Pons (tissue), 1 donor: ENCODE results near the gene YTHDF1.

Experiments
- DNase-seq: peaks from one replicate; pipeline ENCODE4 v3.0.0-alpha.2; 2016; ENCODE audit warnings: low spot score

YTHDF1 gene

DNA sequence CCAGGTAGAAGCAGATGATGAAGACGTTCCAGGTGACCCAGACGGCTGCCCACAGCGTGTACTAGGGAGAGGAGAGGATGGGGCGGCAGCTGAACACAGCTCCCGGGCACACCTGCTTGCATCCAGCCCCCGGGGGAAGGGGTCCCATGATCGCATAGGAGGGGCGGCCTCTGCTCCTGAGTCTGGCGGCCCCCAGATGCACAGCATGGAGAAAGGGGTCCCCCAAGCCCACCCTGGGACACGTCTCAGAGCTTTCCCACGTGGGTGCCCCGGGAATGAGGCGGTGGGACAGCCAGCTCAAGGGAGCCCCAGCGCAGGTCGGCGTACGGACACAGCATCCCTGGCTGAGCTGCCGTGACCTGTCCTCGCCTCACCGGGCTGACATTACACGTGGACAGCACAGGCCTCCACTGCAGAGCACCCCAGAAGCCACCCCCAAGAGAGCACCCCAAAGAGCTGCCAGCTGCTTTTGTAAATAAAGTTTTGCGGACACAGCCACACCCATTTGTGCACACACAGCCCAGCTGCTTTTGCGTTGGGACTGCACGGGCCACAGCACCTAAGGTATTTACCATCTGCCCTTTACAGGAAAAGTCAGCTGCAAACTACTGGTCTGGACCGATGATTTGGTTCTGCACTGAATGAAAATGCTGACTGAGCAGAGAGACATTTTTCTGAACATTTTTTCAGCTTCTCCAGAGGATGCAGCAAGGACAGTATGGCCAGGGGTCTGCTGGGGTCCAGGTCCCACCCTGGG is 33.1 kb upstream of the YTHDF1 start:
- DNase-seq, result no peak

DNA sequence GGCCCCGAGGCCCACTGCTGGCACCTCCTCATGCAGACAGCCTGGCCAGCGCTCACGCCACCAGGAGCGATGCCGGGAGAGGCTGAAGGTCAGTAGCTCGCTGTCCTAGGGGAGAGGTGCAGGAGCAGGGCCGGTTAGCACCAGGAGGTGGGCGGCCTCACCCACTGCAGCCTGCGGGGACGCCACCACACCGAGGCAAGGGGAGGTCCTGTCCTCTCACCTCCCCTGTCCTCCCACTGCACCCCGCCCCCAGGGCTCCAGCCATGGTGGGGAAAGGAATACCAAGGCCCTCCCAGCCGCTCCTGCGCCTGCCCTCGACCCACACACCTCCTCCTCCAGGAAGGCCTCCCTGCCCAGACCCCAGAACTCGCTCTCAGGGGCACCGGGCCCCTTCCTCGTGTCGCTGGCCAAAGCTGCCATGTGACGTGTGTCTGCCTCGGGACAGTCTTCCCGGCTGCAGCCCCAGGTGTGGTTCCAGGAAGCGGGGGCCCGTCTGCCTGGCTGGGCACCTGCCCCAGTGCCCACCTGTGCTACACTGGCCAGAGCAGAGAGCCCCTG is 31.8 kb upstream of the YTHDF1 start:
- DNase-seq, result no peak

DNA sequence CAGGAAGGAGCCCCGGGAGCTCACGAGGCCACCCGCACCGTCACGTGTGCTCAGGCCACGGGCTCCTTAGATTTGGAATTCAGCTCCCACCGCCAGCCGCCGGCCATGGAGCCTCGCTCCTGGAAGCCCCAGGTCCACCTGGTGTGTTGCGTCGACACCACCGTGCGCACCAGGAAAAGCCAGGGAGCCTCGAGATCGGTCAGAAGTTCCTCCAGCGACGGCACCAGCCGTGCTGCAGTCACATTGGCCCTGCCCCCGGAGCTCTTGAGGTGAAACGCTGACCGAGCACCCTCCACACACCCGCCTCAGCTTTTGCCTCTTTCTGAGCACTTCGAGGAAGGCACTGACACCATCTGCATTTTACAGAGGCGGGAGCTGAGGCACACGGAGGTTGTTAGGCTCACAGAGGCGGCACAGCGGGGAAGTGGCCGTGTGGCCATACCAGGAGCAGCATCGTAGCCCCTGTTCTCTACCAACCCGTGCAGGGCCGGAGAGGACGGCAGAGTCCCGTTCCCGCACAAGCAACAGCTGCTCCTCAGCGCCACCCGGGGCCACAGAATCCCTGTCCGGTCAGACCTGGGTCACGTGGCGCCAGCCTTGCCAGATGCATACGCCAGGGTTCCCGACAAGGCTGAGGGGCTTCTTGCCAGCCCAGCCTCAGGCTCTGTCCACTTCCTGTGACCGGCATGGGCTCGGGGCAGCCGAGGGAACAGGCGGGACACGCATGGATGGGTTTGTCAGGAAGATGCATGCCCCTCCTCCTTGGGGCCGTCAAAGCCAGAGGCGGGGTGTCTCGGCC is 30.8 kb upstream of the YTHDF1 start:
- DNase-seq, result no peak

DNA sequence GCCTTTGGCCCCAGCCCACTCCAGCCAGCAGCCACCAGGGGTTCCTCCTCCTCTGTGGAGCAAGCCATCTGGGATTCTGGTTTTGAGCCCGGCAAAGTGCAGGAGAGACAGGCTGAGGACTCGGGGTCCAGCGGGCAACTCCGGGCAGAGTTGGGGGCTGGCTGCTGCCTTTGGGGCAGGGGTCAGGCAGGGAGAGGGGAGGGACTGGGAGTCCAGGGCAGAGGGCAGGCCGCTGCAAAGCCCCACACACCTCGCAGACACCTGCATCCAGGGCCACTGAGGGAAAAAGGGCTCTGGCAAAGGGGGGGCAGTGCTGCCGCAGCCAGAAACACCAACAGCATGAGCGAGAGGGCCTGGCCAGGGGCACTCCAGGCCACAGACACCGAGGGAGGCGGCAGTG is 28.5 kb upstream of the YTHDF1 start:
- no peak for DNase-seq

DNA sequence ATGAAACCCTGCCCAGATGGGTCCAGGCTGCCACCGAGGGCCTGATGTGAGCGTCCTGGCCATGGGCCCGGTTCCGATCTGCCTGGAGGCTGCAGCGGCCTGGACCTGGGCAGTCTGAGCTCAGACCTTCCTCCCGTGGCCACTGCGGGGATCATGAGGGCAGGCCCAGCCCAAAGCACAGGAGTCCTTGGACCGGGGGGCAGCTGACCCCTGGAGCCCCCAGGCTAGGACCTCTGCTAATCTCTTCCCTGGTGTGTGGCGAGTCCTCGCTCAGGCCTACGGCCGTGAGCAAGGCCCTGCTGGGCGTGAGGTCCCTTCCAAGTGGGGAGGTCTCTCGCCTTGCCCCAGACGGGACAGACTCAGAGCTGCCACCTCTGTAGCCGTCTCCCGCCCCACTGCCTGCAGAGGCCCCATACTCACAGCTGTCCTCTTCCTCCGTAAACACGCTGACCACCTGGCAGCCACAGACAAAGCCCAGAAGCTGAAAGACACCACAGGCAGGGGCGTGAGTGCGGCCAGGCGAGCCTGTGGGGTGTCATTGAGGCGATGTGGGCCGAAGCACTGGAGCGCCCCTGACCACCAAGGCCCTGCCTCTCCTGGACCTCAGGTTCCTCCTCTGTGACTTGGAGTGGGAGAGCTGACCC is 27.8 kb upstream of the YTHDF1 start:
- DNase-seq, result no peak

DNA sequence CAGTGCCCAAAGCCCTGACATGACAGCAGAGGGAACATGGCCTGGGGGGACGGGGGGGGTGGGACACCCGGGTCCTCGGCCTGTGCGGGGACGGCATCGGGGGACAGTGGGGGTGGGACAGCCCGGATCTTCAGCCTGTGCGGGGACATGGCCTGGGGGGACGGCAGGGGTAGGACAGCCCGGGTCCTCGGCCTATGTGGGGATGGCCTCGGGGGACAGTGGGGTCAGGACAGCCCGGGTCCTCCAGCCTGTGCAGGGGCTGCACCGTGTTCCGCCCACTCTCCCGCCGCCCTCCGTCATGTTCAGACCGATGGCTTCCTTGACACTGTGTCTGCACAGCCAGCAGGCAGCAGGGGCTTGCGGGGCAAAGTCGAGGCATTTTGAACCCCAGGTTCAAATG is 26.8 kb upstream of the YTHDF1 start:
- DNase-seq, result no peak

DNA sequence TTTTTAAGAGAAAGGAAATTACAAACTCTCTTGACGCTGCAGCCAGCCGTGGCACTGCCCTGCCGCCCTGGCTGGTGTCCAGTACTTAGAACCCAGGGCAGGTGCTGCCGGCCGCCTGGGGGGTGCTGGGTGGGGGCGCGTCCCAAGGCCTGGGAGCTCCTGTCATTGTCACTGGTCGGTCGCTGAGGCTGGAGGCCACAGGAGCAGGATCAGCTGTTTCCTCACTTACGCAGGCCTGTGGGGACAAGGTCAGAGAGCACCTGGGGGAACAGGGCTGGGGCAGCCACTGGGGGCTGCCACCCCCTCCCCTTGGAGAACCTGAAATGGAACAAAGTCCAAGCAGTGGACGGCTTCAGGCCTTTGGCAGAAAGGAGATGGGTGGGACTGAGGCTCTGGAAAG is 25.3 kb upstream of the YTHDF1 start:
- no peak for DNase-seq

DNA sequence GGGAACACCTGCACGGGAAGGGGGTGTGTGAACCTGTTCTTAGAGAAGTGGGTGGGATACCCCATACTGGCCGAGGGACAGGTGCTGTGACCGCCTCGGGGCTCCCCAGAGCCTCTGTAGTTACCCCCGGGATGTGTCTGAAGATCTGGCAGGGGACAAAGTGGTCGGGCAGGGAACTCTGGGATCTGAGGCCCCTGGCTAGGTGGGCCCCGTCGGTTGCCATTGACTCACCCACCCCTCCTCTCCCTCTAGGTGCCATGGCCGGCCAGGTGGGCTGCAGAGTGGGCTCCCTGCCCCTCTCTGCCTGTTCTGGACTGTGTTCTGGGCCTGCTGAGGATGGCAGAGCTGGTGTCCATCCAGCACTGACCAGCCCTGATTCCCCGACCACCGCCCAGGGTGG is 24.1 kb upstream of the YTHDF1 start:
- no peak for DNase-seq

DNA sequence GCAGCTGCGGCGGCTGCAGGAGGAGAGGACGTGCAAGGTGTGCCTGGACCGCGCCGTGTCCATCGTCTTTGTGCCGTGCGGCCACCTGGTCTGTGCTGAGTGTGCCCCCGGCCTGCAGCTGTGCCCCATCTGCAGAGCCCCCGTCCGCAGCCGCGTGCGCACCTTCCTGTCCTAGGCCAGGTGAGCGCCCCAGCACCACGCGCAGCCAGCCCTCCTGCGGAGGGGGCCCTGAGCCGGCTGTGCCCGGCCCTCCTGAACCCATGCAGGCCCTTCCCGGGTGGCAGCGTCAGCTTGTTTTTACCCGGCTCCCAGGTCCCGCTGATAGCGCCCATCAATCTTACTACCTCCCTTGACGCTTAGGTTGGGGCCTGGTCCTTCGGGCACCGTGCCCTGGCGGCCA is 23.5 kb upstream of the YTHDF1 start:
- no peak for DNase-seq

DNA sequence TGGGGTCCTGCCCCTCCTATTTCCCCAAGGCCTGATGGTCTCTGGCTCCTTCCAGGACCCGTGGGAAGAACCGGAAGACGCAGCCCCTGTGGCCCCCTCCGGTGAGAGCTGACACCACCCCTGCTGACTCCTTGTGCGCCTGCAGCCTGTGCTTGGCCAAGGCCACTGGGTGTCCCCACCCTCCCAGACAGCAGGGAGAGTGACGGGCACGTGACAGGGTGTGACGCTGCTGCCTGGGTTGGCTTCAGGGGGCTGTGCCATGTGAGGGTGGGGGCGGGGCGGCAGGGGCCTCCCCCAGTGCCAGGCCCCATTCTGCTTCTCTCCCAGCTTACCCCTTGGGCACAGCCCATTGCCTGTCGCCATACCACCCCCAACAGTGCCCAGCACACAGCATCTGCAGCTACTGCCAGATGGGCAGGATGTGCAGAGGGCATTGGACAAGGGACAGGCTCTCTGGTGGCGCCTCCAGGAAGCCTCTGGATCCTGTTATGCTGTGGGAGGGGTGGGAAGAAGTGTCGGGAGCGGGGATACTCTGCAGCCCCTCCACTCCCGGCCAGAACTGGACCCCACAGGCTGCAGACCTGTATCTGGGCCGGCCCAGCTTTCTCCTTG is 22.7 kb upstream of the YTHDF1 start:
- DNase-seq, result no peak

DNA sequence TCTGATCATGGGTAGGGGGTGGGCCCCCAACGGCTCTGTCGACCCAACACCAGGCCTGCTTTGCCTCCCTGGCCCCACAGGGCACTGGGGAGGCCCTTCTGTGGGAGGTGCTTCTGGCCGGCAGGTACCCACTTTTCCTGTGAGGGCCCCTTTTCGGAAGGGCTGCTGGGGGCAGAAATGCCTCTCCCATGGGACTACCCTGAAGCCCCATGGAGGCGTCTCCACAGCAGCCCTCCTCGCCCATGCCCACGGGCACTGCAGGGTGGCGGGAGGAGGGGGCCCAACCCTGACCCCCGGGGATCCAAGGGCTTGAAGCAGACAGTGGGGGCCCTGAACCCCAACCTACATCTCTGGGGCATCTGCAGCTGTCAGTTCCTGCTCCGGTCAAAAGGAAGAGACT is 22.1 kb upstream of the YTHDF1 start:
- no peak for DNase-seq

DNA sequence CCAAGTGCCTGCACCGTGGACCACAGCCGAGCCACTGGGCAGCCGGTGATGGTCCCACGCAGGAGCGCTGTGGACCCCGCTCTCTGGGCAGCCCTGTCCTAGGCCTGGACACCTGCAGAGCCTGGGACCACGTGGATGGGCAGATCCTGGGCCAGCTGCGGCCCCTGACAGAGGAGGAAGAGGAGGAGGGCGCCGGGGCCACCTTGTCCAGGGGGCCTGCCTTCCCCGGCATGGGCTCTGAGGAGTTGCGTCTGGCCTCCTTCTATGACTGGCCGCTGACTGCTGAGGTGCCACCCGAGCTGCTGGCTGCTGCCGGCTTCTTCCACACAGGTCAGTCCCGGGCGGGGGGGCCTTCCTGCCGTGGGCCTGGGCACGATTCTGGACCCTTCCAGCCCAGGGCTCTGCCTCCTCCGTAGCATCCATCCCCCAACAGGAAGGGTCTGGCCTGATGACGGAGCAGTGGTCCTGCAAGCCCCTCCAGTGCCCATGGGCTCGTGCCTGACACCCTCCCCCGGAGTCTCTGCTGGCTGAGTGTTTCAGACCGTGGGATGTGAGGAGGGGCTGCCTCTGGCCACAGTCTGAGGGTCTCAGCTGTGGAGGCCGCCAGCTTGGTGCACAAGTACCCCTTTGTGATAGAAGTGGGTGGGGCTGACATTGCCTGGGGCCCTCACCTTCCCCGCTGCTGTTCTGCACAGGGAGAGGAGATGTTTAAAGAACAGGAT is 20.3 kb upstream of the YTHDF1 start:
- DNase-seq, result no peak

DNA sequence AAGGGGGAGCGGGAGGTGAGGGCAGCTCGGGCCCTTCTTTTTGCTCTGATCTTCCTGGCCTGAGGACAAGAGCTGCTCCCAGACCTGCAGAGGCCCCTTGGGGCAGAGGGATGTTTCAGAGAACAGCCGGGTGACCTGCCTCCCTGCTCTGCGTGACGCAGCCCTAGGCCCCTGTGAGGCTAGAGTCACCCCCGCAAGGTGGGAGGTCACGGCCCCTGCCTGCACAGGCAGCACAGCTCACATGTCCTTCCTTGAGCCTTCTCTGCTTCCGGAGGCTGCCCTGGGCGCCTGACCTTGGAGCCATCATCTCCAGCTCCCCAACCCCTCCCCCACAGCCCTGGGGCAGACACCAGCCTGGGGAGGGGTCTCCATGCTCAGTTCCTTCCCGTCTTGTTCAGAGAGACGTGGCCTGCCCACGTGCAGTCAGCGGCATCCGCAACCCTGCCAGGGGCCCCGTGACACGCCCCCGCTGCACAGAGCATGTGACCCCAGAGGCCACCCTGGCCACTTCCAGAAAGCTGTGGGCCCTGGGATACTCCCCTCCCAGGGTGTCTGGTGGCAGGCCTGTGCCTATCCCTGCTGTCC is 19.6 kb upstream of the YTHDF1 start, which contains the start of gene BIRC7:
BIRC7 (plus strand) TSS at position 507 of the 585 bp plus-strand sequence. CDS start 192 bp downstream, outside the sequence.
- DNase-seq, result no peak

DNA sequence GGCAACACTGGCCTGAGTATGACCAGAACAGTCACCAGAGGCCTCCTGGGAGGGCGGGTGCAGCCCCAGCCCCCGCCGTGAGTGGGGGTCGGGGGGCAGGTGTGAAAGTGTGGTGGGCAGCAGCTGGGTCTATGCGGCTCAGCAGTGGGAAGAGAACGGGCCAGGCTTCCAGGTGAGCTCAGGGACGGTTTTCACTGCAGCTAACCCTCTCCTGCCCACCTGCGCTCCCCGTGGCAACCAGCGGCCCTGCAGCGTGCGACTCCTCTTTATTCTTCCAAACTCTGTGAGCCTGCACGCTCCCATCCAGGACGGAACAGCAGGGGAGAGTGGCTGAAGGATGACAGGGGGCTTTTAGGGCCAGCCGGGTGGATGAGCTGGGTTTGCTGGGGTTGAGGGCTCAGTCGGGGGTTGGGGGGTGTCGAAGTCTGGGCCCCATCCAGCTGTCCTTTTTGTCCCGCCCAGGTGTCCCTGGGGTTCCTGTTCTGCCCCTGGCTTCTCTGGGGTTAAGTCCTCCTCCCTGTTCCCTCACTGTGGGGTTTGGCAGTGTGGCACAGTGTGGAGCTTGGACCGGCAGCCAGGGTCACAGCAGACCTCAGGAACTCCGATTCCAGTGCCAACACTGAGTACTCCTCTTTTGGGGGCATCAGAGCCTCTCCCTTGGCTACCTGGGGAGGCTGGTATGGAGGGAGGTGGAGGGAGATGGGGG is 18.9 kb upstream of the YTHDF1 start:
- DNase-seq, result no peak

DNA sequence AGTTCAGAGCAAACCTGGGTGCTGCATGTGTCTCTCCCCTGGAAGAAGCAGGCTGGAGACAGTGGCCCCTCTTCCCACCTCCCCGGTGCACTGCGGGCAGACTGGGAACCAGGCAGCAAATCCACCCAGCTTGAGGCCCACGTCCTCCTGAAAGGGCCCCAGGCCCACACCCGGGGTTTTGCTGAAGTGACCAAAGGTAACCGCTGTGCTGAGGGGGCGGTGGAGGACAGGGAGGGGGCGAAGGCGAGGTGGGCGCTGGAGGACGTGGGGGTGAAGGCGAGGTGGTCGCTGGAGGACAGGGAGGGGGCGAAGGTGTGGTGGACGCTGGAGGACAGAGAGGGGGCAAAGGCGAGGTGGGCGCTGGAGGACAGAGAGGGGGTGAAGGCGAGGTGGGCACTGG is 18.0 kb upstream of the YTHDF1 start:
- no peak for DNase-seq

DNA sequence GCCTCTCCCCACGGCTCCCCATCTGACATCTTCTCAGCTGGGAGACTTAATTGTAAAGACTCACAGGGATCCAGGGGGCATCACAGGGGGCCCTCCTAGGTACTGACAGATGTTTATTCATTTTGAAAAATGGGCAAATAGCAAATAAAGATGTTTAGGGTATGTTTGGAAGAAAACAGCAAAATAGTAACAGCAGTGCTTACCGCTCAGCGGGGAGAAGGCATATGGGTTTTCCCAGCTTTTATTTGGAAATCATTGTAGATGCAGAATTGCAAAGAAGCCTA is 17.1 kb upstream of the YTHDF1 start:
- DNase-seq, result no peak

DNA sequence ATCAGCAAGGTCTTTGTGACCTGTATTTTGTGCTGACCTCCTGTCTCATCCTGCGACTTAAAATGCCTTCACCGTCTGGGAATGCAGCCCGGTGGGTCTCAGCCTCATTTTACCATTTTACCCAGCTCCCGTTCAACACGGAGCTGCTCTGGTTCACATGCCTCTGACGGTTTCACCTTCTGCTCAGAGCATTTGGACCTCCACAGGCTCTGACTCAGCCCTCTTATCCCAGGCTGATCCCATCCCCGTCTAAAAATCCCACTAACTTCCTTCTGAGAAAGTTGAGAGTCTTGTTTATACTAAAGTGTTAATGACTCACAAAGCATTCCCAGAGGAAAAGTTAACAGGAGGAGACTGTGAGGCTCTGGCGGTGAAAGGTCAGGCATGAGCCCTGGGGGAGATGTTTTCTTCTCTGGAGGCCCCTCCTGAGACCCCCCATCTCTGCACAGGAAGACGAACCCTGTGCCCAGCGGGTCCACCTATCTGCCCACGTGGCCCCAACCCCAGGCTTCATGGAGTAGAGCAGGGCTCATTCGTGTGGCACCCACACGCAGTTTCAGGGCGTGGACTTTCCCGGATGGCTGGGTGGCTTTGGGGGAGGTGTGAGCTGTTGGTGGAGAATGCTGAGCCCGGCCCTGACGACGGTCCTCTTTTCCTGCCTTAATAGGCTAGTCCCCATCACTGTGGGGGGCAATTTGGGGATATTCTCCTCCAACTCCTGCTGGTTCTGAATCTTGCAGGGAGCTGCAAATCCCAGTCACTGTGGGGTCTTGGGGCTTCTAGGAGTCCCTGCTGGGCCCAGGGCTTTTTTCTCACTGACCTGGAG is 16.5 kb upstream of the YTHDF1 start:
- DNase-seq, result no peak

DNA sequence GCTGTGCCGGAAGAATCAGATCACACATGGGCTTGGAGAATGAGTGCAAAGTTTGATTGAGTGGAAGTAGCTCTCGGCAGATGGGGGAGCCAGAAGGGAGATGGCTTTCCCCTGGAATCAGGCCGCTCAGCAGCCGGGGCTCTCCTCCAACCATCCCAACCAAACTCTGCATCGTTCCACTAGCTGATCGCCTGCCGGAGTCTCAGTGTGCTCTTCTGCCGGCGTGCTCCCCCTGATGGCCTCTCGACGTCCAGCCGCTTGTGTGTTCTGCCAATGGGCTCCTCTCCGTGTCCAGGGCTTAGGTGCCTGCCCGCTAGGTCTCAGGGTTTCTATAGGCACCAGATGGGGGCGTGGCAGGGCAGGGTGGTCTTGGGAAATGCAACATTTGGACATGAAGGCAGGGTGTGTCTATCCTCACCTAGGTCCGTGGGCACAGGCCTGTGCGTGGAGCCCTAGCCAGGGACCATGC is 14.9 kb upstream of the YTHDF1 start:
- DNase-seq, result peak; percentile 56

DNA sequence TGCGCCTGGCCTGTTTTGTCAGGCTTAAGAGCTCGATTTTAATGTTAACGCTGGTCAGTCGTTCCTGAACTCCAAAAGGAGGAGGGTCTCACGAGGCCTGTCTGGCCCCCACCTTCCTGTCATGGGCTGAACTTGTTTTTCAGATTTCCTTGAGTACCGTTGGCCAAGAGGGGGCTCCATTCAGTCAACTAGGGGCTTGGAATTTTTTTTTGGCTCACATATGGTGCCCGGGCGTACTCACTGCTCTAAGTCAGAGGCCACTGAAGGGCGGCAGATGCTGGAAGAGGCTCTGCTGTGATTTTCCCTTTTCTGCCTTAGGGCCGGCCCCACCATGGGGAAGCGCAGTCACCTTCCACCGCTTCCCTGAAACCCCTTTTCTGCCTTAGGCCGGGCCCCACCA is 12.9 kb upstream of the YTHDF1 start:
- no peak for DNase-seq

DNA sequence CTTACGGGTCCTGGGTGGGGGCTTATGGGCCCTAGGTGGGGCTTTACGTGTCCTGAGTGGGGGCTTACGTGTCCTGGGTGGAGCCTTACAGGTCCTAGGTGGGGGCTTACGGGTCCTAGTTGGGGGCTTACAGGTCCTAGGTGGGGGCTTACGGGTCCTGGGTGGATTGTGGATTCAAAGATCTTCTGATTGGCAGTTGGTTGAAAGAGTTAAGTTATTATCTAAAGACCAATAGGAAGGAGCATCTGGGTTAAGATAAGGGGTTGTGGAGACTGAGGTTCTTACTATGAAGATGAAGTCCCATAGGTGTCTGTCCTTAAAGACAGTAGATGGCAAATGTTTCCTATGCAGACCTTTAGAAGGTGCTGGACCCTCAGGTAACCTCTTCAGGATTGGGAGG is 11.3 kb upstream of the YTHDF1 start:
- no peak for DNase-seq
